K562 (cell line): Measurements from ENCODE around the gene PSMD2. TPM values are rescaled to one million over a fixed set of nuclear protein-coding genes. Genes with fewer than 3 reads are reported as not detected.

ENCODE experiments used
- ATAC-seq: fragments of 200-7000 bp; cut with Tn5 transposase; 3 replicates; pipeline ENCODE4 v1.9.1; 2020; ENCODE audit warnings: moderate library complexity
- BruUV-seq: library from RNA; stranded (reverse); fragments of 400-500 nt; replicated peaks from 2 replicates; lab custom pipeline; 2021; lab: Mats Ljungman, UMichigan
- CTCF ChIA-PET: fragments of 300-600 bp; formaldehyde crosslinking; extraction: SDS; loops from one replicate; lab custom pipeline; 2021; ENCODE audit warnings: low intra/inter-chr PET ratio; lab: Yijun Ruan, JAX
- POLR2A ChIA-PET: fragments of 300-600, 350-650 bp; sonication (Branson Sonifier 250); formaldehyde crosslinking; extraction: SDS; loops from one replicate; lab custom pipeline; 2021; ENCODE audit warnings: antibody characterized with exemption, inconsistent platforms; lab: Yijun Ruan, JAX
- DNase-seq, 4 experiments: peaks; one replicate each; pipeline versions ENCODE4 v3.0.0 to v3.0.0-alpha.2; 2011 to 2018; ENCODE audit warnings: low spot score in 3 of 4, mixed read lengths in 3 of 4; ENCODE audit errors: extremely low read depth in 1 of 4
- FAIRE-seq: peaks from 2 replicates; lab custom pipeline; 2011; peaks lifted over from hg19 to GRCh38; lab: Jason Lieb, UNC
- H2AFZ ChIP-seq: 2 replicates; pipeline ENCODE4 v1.6.0; 2011; ENCODE audit warnings: low read depth, low read length, control low read depth, inconsistent platforms
- H3K27ac ChIP-seq: fragments of 200-600 bp; 3 replicates; pipeline ENCODE4 v1.8.0; 2011; ENCODE audit warnings: low read depth, mild to moderate bottlenecking, control low read depth, inconsistent platforms, low read length, moderate library complexity, mixed read lengths; ENCODE audit errors: extremely low read depth
- H3K27me3 ChIP-seq, 2 experiments: fragments of 300-600 bp in 1 of 2; 2 replicates in 1 of 2; 3 replicates in 1 of 2; pipeline versions ENCODE4 v1.6.0 to v1.8.0; 2011; ENCODE audit warnings: inconsistent platforms in 2 of 2, low read length in 2 of 2, mild to moderate bottlenecking in 1 of 2, mixed read lengths in 1 of 2, moderate library complexity in 1 of 2; ENCODE audit not compliant: control insufficient read depth in 2 of 2, insufficient read depth in 2 of 2
- H3K36me3 ChIP-seq: fragments of 300-600 bp; 3 replicates; pipeline ENCODE4 v1.8.0; 2011; ENCODE audit warnings: mild to moderate bottlenecking, low read length, inconsistent platforms; ENCODE audit not compliant: control insufficient read depth, insufficient read depth
- H3K4me1 ChIP-seq, 2 experiments: fragments of 200-600 bp in 1 of 2; replicated peaks in 1 of 2; 2 replicates in 1 of 2; 3 replicates in 1 of 2; pipeline versions ENCODE4 v1.5.1 to v1.8.0; 2011; ENCODE audit warnings: inconsistent platforms in 2 of 2, low read length in 2 of 2, mild to moderate bottlenecking in 1 of 2, mixed read lengths in 1 of 2, moderate library complexity in 1 of 2; ENCODE audit not compliant: control insufficient read depth in 2 of 2, insufficient read depth in 2 of 2
- H3K4me2 ChIP-seq: 2 replicates; pipeline ENCODE4 v1.6.1; 2011; ENCODE audit warnings: low read length, control low read depth, inconsistent platforms, mixed read lengths; ENCODE audit not compliant: insufficient read depth
- H3K4me3 ChIP-seq: fragments of 200-600 bp; sonication (generic), shearing (Covaris generic); 2 replicates; pipeline ENCODE4 v1.5.1; 2016; ENCODE audit warnings: control low read depth, inconsistent platforms
- H3K79me2 ChIP-seq: fragments of 200-600 bp; 3 replicates; pipeline ENCODE4 v1.8.0; 2011; ENCODE audit warnings: low read length, inconsistent platforms; ENCODE audit not compliant: control insufficient read depth, insufficient read depth
- H3K9ac ChIP-seq, 2 experiments: 2 replicates each; pipeline versions ENCODE4 v1.6.0 to v1.6.1; 2011; ENCODE audit warnings: low read depth in 2 of 2, low read length in 2 of 2, control low read depth in 1 of 2, inconsistent platforms in 1 of 2, mild to moderate bottlenecking in 1 of 2, mixed read lengths in 1 of 2; ENCODE audit not compliant: insufficient read depth in 1 of 2
- H3K9me1 ChIP-seq: one replicate; pipeline ENCODE4 v1.6.0; 2011; ENCODE audit warnings: inconsistent platforms, mild to moderate bottlenecking, low read length, moderate library complexity; ENCODE audit not compliant: control insufficient read depth, insufficient read depth
- H3K9me3 ChIP-seq: replicated peaks from 2 replicates; pipeline ENCODE4 v1.5.1; 2011; ENCODE audit warnings: low read depth, low read length, inconsistent platforms; ENCODE audit not compliant: control insufficient read depth, insufficient read depth
- H4K20me1 ChIP-seq: replicated peaks from 2 replicates; pipeline ENCODE4 v1.6.1; 2011; ENCODE audit warnings: low read length, inconsistent platforms, mixed read lengths; ENCODE audit not compliant: control insufficient read depth, insufficient read depth
- ILK ChIP-seq: fragments of 450-650 bp; IDR thresholded peaks from 2 replicates; pipeline ENCODE4 v1.6.1; 2016; ENCODE audit warnings: missing genetic modification characterization, low read depth, mild to moderate bottlenecking, missing compliant biosample characterization, moderate library complexity, borderline replicate concordance
- LCOR ChIP-seq: sonication (generic); formaldehyde crosslinking; IDR thresholded peaks from 2 replicates; pipeline ENCODE4 v1.8.0; 2022; ENCODE audit warnings: mild to moderate bottlenecking, missing genetic modification reagents
- NR2C1 ChIP-seq, 2 experiments: fragments of 450-650 bp; IDR thresholded peaks; 2 replicates each; pipeline ENCODE4 v1.6.1; 2017; ENCODE audit warnings: mild to moderate bottlenecking in 2 of 2, antibody characterized with exemption in 1 of 2, inconsistent platforms in 1 of 2, missing compliant biosample characterization in 1 of 2, missing genetic modification characterization in 1 of 2
- POLR2AphosphoS2 ChIP-seq: IDR thresholded peaks from 2 replicates; pipeline ENCODE4 v1.6.1; 2012; ENCODE audit warnings: low read length, improper control_type of control experiment
- PTBP1 ChIP-seq: fragments of 200-400 bp; formaldehyde crosslinking; IDR thresholded peaks from 2 replicates; pipeline ENCODE4 v1.6.1; 2017; ENCODE audit warnings: low read depth, low read length
- PURB ChIP-seq: sonication (generic); formaldehyde crosslinking; IDR thresholded peaks from 2 replicates; pipeline ENCODE4 v1.9.0; 2021; ENCODE audit warnings: low read depth, mild to moderate bottlenecking, missing genetic modification reagents
- TRIM28 ChIP-seq: fragments of 450-650 bp; IDR thresholded peaks from 2 replicates; pipeline ENCODE4 v1.6.1; 2017
- ZBTB11 ChIP-seq, 3 experiments: fragments of 200-800 bp in 1 of 3; fragments of 250-450 bp in 1 of 3; fragments of 450-650 bp in 1 of 3; sonication (Bioruptor Pico) in 1 of 3; sonication (Bioruptor generic) in 1 of 3; formaldehyde crosslinking in 1 of 3; IDR thresholded peaks; 2 replicates each; pipeline versions ENCODE4 v1.6.1 to v1.8.0; 2016 to 2022; ENCODE audit warnings: mild to moderate bottlenecking in 2 of 3, missing genetic modification characterization in 2 of 3, missing compliant biosample characterization in 1 of 3, moderate library complexity in 1 of 3
- ZNF174 ChIP-seq: fragments of 250-450 bp; sonication (Bioruptor Pico); IDR thresholded peaks from 2 replicates; pipeline ENCODE4 v1.4.0; 2020; ENCODE audit warnings: mild to moderate bottlenecking
- ZNF408 ChIP-seq: fragments of 250-450 bp; sonication (Bioruptor Pico); IDR thresholded peaks from 2 replicates; pipeline ENCODE4 v1.4.0; 2020; ENCODE audit warnings: low read depth, mild to moderate bottlenecking, moderate library complexity
- ZSCAN29 ChIP-seq: fragments of 450-650 bp; IDR thresholded peaks from 2 replicates; pipeline ENCODE4 v1.6.1; 2017
- in situ Hi-C: fragments of 300-500 bp; cut with MboI; formaldehyde crosslinking; loops from 4 replicates; pipeline ENCODE4 v1.15.0; 2018; ENCODE audit warnings: inconsistent platforms, mixed read lengths
- intact Hi-C: fragments of 100-400 bp; cut with micrococcal nuclease; formaldehyde crosslinking; loops from 2 replicates; pipeline ENCODE4 v1.14.2; 2022
- polyA plus RNA-seq, 8 experiments: library from polyadenylated mRNA; depleted of rRNA in 4 of 8; stranded (reverse) in 5 of 8; unstranded in 3 of 8; fragments of >200 nt; fragmentation: Nextera tagmentation in 2 of 8; fragmentation: Illumina TruSeq in 1 of 8; extraction: Ambion mirVana in 2 of 8; extraction: Trizol in 1 of 8; gene quantifications; 2 replicates each; pipeline versions ENCODE4 v1.2.1 to v1.2.3, GENCODE V29; 2011 to 2014; ENCODE audit warnings: inconsistent platforms in 1 of 8, missing spikeins in 1 of 8
- total RNA-seq, 7 experiments: library from RNA; depleted of rRNA in 6 of 7; stranded (reverse); fragments of >200 nt in 6 of 7; fragmentation: Illumina TruSeq in 2 of 7; extraction: Trizol in 2 of 7; gene quantifications; 2 replicates each; pipeline versions ENCODE4 v1.2.1 to v1.2.3, GENCODE V29; 2011 to 2021; ENCODE audit warnings: low replicate concordance in 1 of 7

Gene PSMD2
- total and polyA plus RNA-seq, 9 of the 15 experiments (the other 6 are each of a cell fraction or from before 2014, with no cell fraction given), result 152 to 484 (median 295) TPM

GRCh38 chr3:184311633-184312032 is 12.6 kb downstream of the PSMD2 start:
- Histone ChIP-seq H3K4me2 (no peak overlapping the region), H3K36me3 (peaks cover 43% of the 10 kb centered on the region), H3K4me3 (no peak overlapping the region), H3K9me3 (no peaks in the 10 kb centered on the region), H3K27me3 (no peaks in the 10 kb centered on the region), H3K79me2 (peaks cover 23% of the 10 kb centered on the region), H3K9me1 (no peaks in the 10 kb centered on the region), H3K9ac (no peak overlapping the region), H4K20me1 (peaks cover 16% of the 10 kb centered on the region), H3K27ac (no peak overlapping the region), H2AFZ (no peak overlapping the region), H3K4me1 (peaks cover 5 to 17% of the 10 kb centered on the region in 2 experiments; a peak in 4 of 5 replicates)
- TF ChIP-seq ZNF174, result no peak
- TF ChIP-seq POLR2AphosphoS2, result no peak
- no peak for TF ChIP-seq ZNF408
- no peak for TF ChIP-seq ZBTB11 (CRISPR knock-in tag; IDR thresholded peaks at IDR 0.05)
- TF ChIP-seq LCOR (CRISPR knock-in tag), result no peak
- no peak for TF ChIP-seq PTBP1
- no peak for TF ChIP-seq ILK
- TF ChIP-seq ZSCAN29, result no peak
- no peak for TF ChIP-seq PURB
- no peak for TF ChIP-seq TRIM28
- no peak for TF ChIP-seq NR2C1 (IDR thresholded peaks at IDR 0.05)
- no peak for TF ChIP-seq NR2C1 (tag; IDR thresholded peaks at IDR 0.05)
- FAIRE-seq (no peak), ATAC-seq (no peak), DNase-seq (no peak)
- BruUV-seq, result no TSS peak
- in situ Hi-C loops, result no loop called here
- intact Hi-C loops, result no loop called here
- POLR2A ChIA-PET, result interaction anchor here (1.0 to 1.3 kb wide), 4 partner anchors 9 to 24 kb away, joined by 3 to 5 read pairs (median 4); no protein-coding TSS in a partner anchor
- CTCF ChIA-PET, result no interaction called here
